Osteoblast (primary cell): ENCODE results near the gene CADPS2. TPM values are rescaled to one million over a fixed set of nuclear protein-coding genes. Genes with fewer than 3 reads are reported as not detected.

ENCODE experiments used
- DNase-seq: peaks from one replicate; pipeline ENCODE4 v3.0.0; 2011; ENCODE audit warnings: low spot score, mixed read lengths; ENCODE audit not compliant: insufficient read length; ENCODE audit errors: missing footprints
- H2AFZ ChIP-seq: 2 replicates; pipeline ENCODE4 v1.6.0; 2011; ENCODE audit warnings: mild to moderate bottlenecking, low read length
- H3K27ac ChIP-seq: 2 replicates; pipeline ENCODE4 v1.5.1; 2011; ENCODE audit warnings: mild to moderate bottlenecking, low read depth, low read length, moderate library complexity
- H3K27me3 ChIP-seq: 2 replicates; pipeline ENCODE4 v1.6.0; 2012; ENCODE audit warnings: mild to moderate bottlenecking, control low read depth, inconsistent platforms, low read length, moderate library complexity; ENCODE audit not compliant: insufficient read depth
- H3K36me3 ChIP-seq: 2 replicates; pipeline ENCODE4 v1.5.1; 2011; ENCODE audit warnings: mild to moderate bottlenecking, low read length, control low read depth, moderate library complexity; ENCODE audit not compliant: insufficient read depth
- H3K4me1 ChIP-seq: 2 replicates; pipeline ENCODE4 v1.5.1; 2011; ENCODE audit warnings: mild to moderate bottlenecking, low read length, control low read depth, moderate library complexity; ENCODE audit not compliant: insufficient read depth
- H3K4me2 ChIP-seq: 2 replicates; pipeline ENCODE4 v1.6.0; 2011; ENCODE audit warnings: mild to moderate bottlenecking, low read length; ENCODE audit not compliant: insufficient read depth
- H3K4me3 ChIP-seq: fragments of 200-600 bp; sonication (generic); 3 replicates; pipeline ENCODE4 v1.5.1; 2012; ENCODE audit warnings: mild to moderate bottlenecking, low read length, inconsistent platforms; ENCODE audit not compliant: insufficient read depth
- H3K79me2 ChIP-seq: 2 replicates; pipeline ENCODE4 v1.6.0; 2012; ENCODE audit warnings: mild to moderate bottlenecking, low read length, control low read depth, inconsistent platforms; ENCODE audit not compliant: insufficient read depth
- H3K9me3 ChIP-seq: 2 replicates; pipeline ENCODE4 v1.5.1; 2011; ENCODE audit warnings: low read depth, low read length, control low read depth
- H4K20me1 ChIP-seq: 2 replicates; pipeline ENCODE4 v1.6.0; 2012; ENCODE audit warnings: mild to moderate bottlenecking, low read length, control low read depth; ENCODE audit not compliant: insufficient read depth
- CTCF ChIP-seq: IDR thresholded peaks from 2 replicates; pipeline ENCODE4 v1.5.1; 2011; ENCODE audit warnings: mild to moderate bottlenecking, low read depth, low read length, moderate library complexity; ENCODE audit errors: extremely low read depth
- total RNA-seq: library from RNA; depleted of rRNA; stranded (reverse); fragments of >200 nt; gene quantifications from 2 replicates; pipeline ENCODE4 v1.2.3, GENCODE V29; 2012

CADPS2 gene
- total RNA-seq, 1 donor: 21.7 TPM

- no peak overlapping the region for H3K4me3 ChIP-seq
- no peaks in the 10 kb centered on the region for H3K36me3 ChIP-seq
- peak; percentile 59 for TF ChIP-seq CTCF
- no peaks in the 10 kb centered on the region for H3K79me2 ChIP-seq
- no peak for DNase-seq
- no peak overlapping the region for H2AFZ ChIP-seq
- H3K4me2 ChIP-seq: no peak overlapping the region
- H3K4me1 ChIP-seq: no peaks in the 10 kb centered on the region
- H3K9me3 ChIP-seq: no peaks in the 10 kb centered on the region
- no peaks in the 10 kb centered on the region for H4K20me1 ChIP-seq
- no peak overlapping the region for H3K27ac ChIP-seq
- H3K27me3 ChIP-seq: no peaks in the 10 kb centered on the region
These were observed 357.3 kb downstream of the CADPS2 start for GRCh38 chr7:122528879-122529481.

GRCh38 chr7:122525355-122525754, 360.9 kb downstream of the CADPS2 start:
- Histone ChIP-seq H3K4me2 (no peak overlapping the region), H3K27ac (no peak overlapping the region), H3K36me3 (no peaks in the 10 kb centered on the region), H4K20me1 (no peaks in the 10 kb centered on the region), H3K79me2 (no peaks in the 10 kb centered on the region), H3K4me3 (no peak overlapping the region), H2AFZ (no peak overlapping the region), H3K9me3 (no peaks in the 10 kb centered on the region), H3K27me3 (no peaks in the 10 kb centered on the region), H3K4me1 (no peaks in the 10 kb centered on the region)
- no peak for DNase-seq
- no peak for TF ChIP-seq CTCF

- H3K27me3 ChIP-seq: no peaks in the 10 kb centered on the region
- no peaks in the 10 kb centered on the region for H3K79me2 ChIP-seq
- no peak for TF ChIP-seq CTCF
- H3K27ac ChIP-seq: no peak overlapping the region
- no peaks in the 10 kb centered on the region for H4K20me1 ChIP-seq
- H3K9me3 ChIP-seq: no peaks in the 10 kb centered on the region
- H3K4me2 ChIP-seq: no peak overlapping the region
- H3K36me3 ChIP-seq: no peaks in the 10 kb centered on the region
- H3K4me3 ChIP-seq: no peak overlapping the region
- no peak for DNase-seq
- H2AFZ ChIP-seq: no peak overlapping the region
- no peaks in the 10 kb centered on the region for H3K4me1 ChIP-seq
These were observed 364.5 kb downstream of the CADPS2 start for GRCh38 chr7:122521767-122522166.

GRCh38 chr7:122520971-122521555, 365.2 kb downstream of the CADPS2 start:
- Histone ChIP-seq H3K27ac (no peak overlapping the region), H3K79me2 (no peaks in the 10 kb centered on the region), H3K4me3 (no peak overlapping the region), H2AFZ (no peak overlapping the region), H3K4me2 (no peak overlapping the region), H3K4me1 (no peaks in the 10 kb centered on the region), H3K36me3 (no peaks in the 10 kb centered on the region), H3K27me3 (no peaks in the 10 kb centered on the region), H3K9me3 (no peaks in the 10 kb centered on the region), H4K20me1 (no peaks in the 10 kb centered on the region)
- DNase-seq: no peak
- no peak for TF ChIP-seq CTCF
